Stimulated activated CD4-positive, alpha-beta T cell treated with anti-CD3 and anti-CD28 coated beads, Interleukin-15, amount 100 ng/mL, for 24 hours (primary cell): ENCODE results near the gene LIMK2.
"Not testable (repeated sequence)": the region's sequence is repeated elsewhere in the genome, so short reads cannot be mapped to it uniquely, and the experiment has no call there.

Experiments
- DNase-seq: peaks from one replicate; pipeline ENCODE4 v3.0.0-alpha.2; 2020

LIMK2 gene

DNA sequence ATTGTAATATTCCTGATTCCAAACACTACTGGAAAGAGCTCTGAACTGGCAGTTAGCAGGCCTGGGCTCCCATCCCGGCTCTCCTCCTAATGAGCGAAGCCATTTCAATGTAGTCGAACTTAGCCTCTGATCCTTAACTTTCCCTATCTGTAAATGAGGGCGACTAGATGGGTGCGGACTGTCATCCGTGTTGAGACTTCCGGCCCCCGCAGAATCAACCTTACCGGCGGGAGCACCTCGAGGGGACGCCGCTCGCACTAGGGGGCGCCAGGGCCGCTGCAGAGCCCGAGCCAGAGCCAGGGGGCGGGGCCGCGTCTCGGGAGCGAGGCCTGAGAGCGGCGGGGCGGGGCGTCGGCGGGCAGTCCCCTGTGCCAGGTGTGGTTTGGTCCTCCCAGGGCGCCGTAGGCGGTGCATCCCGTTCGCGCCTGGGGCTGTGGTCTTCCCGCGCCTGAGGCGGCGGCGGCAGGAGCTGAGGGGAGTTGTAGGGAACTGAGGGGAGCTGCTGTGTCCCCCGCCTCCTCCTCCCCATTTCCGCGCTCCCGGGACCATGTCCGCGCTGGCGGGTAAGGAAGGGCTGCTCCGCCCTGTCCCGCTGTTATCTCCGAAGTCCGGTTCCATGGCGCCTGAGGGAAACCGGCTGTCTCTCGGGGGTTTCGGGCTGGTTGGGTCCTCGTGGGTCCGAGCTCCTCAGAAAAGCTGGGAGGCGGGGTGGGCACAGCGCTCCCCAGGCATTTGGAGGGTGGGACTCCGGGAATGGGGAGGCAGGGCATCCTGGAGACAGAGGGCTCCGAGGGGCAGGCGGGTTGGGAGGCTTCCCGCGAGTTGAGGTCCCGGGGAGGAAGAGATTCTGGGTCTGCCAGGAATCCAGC lies at the start of gene LIMK2:
LIMK2 (plus strand) TSS at position 437 of the 869 bp plus-strand sequence; CDS start at position 548, 111 bp downstream.
- peak; percentile 100 for DNase-seq

DNA sequence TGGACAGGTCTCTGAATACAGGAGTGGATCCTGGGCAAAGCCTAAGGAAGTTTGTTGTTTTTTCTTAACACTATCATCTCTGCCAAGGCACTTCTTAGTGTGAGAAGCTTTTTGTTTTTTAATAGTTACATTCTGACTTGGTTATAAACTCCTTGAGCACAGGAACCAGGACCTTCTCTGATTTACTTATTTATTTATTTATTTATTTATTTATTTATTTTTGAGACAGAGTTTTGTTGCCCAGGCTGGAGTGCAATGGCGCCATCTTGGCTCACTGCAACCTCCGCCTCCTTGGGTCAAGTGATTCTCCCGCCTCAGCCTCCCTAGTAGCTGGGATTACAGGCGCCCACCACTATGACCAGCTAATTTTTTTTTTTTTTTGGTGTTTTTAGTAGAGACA lies 41.1 kb upstream of the LIMK2 start:
- no peak for DNase-seq

GRCh38 chr22:31171734-31172133 lies 40.4 kb upstream of the LIMK2 start:
- not testable (repeated sequence) for DNase-seq

GRCh38 chr22:31173386-31174145 lies 38.5 kb upstream of the LIMK2 start:
- peak; percentile 8 for DNase-seq

DNA sequence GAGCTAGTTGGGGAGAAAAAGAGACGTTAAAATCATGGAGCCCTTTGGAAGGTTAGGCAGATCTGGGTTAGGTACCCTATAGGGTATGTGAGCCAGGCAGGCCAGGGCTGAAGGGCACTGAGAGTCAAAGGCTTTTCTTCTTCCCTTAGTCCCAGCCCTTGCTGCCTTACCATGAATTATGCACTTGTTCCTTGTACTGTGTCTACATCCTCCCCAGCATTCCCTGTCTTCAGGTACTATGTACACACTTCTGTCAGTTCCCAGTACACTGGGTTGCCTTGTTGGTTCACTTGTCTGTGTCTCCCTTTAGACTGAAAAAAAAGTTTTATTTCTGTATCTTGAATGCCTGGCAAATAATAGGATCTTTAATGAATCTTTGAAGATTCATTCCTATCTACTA lies 35.2 kb upstream of the LIMK2 start:
- no peak for DNase-seq

- DNase-seq, result no peak
Measured at GRCh38 chr22:31177420-31178162, 34.5 kb upstream of the LIMK2 start.

GRCh38 chr22:31178859-31179258 lies 33.2 kb upstream of the LIMK2 start:
- no peak for DNase-seq

DNA sequence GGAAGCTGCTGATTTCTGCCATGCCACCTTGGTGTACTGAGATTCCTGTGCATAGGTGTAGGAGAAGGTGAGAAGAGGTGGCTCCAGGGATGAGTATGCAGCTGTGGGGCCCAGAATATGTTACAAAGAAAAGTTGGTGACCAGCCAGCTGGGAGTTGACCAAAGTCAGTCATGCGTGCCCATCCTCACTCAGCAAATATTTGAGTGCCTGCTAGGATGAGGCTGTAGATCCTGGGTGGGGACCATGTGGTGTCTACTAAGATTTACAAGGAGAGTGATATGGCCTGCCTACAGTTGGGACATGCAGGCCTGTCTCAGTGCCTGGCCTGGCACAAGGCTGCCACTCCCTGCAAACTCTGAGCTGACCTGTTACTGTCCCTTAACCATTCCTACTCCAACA lies 32.8 kb upstream of the LIMK2 start:
- DNase-seq, result no peak

GRCh38 chr22:31184015-31184414 lies 28.1 kb upstream of the LIMK2 start:
- no peak for DNase-seq

- no peak for DNase-seq
Measured at GRCh38 chr22:31185056-31185455, 27.0 kb upstream of the LIMK2 start.

GRCh38 chr22:31187627-31188026 lies 24.5 kb upstream of the LIMK2 start:
- no peak for DNase-seq

DNA sequence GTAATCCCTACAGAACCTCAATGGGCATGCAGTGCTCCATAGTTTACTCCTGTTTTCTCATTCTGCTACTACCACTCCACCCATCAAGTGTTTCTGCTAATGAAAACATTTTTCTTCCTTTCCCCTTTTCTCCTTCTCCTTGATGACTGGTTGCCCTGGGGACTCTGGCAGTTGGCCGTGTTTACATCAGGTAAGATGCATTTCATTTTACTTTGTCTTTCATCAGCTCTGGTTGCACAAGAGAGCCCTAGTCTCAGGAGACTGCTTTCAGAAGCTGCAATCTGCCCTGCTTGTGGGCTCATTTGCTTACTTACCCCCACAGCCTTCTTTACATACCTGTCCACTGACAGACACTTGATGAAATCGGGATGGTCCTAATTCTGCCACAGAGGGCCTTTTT lies 19.6 kb upstream of the LIMK2 start:
- no peak for DNase-seq

DNA sequence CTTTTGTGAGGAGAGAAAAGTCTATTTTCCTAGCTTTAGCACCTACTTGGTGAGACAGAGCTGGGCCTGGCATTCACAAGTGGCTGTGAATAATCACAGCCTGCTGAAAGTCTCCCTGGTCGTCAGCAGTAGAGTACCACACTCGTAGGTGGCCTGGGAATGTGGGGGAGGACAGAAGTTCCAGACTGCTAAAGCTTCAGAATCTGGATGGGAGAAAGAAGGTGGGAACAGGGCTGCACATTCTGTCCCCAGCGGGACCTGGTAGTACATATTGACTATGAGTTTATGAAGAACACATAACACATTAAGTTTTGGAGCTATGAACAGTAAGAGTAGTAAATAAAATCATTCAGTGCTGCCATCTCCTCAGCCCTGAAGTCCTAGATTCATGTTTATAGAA lies 19.0 kb upstream of the LIMK2 start:
- DNase-seq, result no peak

- not testable (repeated sequence) for DNase-seq
Measured at GRCh38 chr22:31194681-31195080, 17.4 kb upstream of the LIMK2 start.

GRCh38 chr22:31199187-31199586 lies 12.9 kb upstream of the LIMK2 start:
- DNase-seq, result no peak

DNA sequence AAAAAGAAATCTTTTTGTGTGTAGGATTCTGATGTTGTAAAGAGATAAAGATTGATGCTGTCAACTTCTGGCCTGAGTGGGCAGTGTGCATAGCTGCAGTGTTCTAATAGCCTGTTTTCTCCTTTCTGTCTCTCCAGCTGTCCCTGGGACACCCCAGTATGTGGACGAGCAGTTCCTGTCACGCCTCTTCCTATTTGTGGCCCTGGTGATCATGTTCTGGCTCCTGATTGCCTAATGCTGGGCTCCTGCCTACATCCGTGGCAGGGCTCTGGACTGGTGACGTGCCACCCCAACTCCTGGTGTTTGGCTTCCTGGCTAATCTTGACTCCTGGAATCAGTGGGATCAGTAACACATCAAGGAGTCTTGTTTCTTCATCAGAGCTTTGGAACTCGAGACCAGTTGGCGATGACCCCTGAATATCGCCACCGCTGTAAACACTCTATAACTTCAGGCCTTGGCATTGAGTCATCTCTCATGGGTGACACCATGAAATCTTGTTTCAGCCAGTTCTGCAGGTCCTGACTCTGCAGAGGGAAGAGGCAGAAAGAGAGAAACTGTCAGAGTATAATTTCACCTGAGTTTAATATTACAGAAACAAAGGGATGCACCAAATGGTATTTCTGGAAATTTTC lies 7.6 kb upstream of the LIMK2 start:
- not testable (repeated sequence) for DNase-seq

DNA sequence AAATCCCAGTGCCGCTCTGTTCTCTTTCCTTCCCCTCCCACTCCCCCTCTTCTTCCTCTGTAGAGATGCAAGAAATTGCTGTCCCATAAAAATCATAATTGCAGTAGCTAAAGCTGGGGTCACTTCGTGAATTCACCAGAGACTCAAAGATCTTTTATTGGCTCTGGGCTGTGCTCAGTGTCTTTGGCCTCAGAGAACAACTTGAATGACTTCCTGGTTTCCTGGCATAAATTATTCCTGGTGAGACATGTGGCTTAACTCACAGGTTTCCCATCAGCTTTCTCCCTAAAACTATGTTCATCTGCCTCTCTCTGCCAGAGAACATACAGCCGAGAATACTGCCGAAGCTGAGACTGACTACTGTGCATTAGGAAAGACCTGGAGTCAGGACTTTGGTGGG lies 7.0 kb upstream of the LIMK2 start:
- DNase-seq, result not testable (repeated sequence)

DNA sequence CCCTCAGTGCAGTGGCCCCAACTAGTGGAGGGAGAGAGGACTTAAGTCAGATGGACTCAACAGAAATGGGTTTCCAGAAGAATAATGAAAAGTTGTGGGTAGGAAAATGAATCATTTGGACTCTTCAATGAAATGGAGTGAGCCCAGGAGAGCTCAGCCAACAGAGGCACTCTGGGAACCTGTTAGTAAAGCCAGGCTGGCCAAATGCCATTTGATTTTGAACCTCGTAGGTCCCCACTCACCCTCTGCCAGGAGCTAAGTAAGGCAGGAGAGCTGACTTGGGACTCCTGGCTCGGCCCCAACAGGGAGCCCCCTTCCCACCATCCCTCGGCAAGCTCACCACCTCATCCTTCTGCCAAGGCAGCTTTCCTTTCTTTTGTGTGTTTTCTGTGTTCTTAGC lies 5.6 kb upstream of the LIMK2 start:
- not testable (repeated sequence) for DNase-seq

- DNase-seq, result peak; percentile 33
Measured at GRCh38 chr22:31206896-31207687, 5.0 kb upstream of the LIMK2 start.

- peak; percentile 16 for DNase-seq
Measured at GRCh38 chr22:31210556-31211421, 1.3 kb upstream of the LIMK2 start.

- DNase-seq, result no peak
Measured at GRCh38 chr22:31211482-31211861, 626 bp upstream of the LIMK2 start.
